Lung (tissue), 12 donors: ENCODE measurements around the gene OBP2B. TPM values are rescaled to one million over a fixed set of nuclear protein-coding genes. Genes with fewer than 3 reads are reported as not detected.
"Not testable (repeated sequence)": the region's sequence is repeated elsewhere in the genome, so short reads cannot be mapped to it uniquely, and the experiment has no call there.

ENCODE experiments used
- ATAC-seq: fragments of 200-7000 bp; cut with Tn5 transposase; one replicate; pipeline ENCODE4 v1.9.1; 2020; ENCODE audit warnings: moderate number of reproducible peaks; ENCODE audit not compliant: insufficient read depth, low FRiP score
- DNase-seq, 3 donors: peaks; one replicate each; pipeline ENCODE4 v3.0.0-alpha.2; 2013 to 2017
- H3K27ac ChIP-seq, 2 donors: one replicate each; pipeline ENCODE4 v1.5.1; 2013; ENCODE audit warnings: mild to moderate bottlenecking in 2 of 2, moderate library complexity in 2 of 2, control low read depth in 1 of 2, inconsistent platforms in 1 of 2, low read depth in 1 of 2, low read length in 1 of 2
- H3K27me3 ChIP-seq, 3 donors: one replicate each; pipeline ENCODE4 v1.5.1; 2013; ENCODE audit warnings: low read length in 2 of 3; ENCODE audit not compliant: control insufficient read depth in 3 of 3, insufficient read depth in 3 of 3
- H3K36me3 ChIP-seq, 4 donors: one replicate each; pipeline ENCODE4 v1.5.1; 2013; ENCODE audit warnings: low read length in 4 of 4, mild to moderate bottlenecking in 1 of 4, moderate library complexity in 1 of 4; ENCODE audit not compliant: control insufficient read depth in 4 of 4, insufficient read depth in 4 of 4
- H3K4me1 ChIP-seq, 5 donors: one replicate each; pipeline ENCODE4 v1.5.1; 2013; ENCODE audit warnings: low read length in 5 of 5, mild to moderate bottlenecking in 2 of 5, moderate library complexity in 1 of 5; ENCODE audit not compliant: control insufficient read depth in 5 of 5, insufficient read depth in 5 of 5
- H3K4me3 ChIP-seq: one replicate; pipeline ENCODE4 v1.5.1; 2013; ENCODE audit warnings: mild to moderate bottlenecking, control low read depth, moderate library complexity
- H3K9ac ChIP-seq, 2 donors: one replicate each; pipeline ENCODE4 v1.5.1; 2013; ENCODE audit warnings: low read length in 2 of 2, control low read depth in 1 of 2; ENCODE audit not compliant: insufficient read depth in 1 of 2
- H3K9me3 ChIP-seq, 4 donors: one replicate each; pipeline ENCODE4 v1.5.1; 2013; ENCODE audit warnings: low read length in 3 of 4, mild to moderate bottlenecking in 1 of 4, moderate library complexity in 1 of 4; ENCODE audit not compliant: control insufficient read depth in 4 of 4, insufficient read depth in 3 of 4
- WGBS, 2 donors: extraction: QIAGEN DNeasy Blood & Tissue Kit; methylation state at CpG; one replicate each; pipeline ENCODE4 v1.1.7; 2013; 5-methylcytosine and 5-hydroxymethylcytosine counted together
- polyA plus RNA-seq, 2 donors: library from polyadenylated mRNA; stranded (reverse); fragments of 200-250 nt; gene quantifications; one replicate each; pipeline ENCODE4 v1.2.1, GENCODE V29; 2013
- total RNA-seq, 2 donors: library from RNA; depleted of rRNA in 1 of 2; stranded (reverse); fragments of >200 nt in 1 of 2; gene quantifications; one replicate each; pipeline ENCODE4 v1.2.1, GENCODE V29; 2014 to 2021
- TF ChIP-seq, protein P1 (sequence below): IDR thresholded peaks from 2 replicates; pipeline ENCODE4 v1.5.1; 2012; ENCODE audit warnings: mild to moderate bottlenecking; ENCODE audit errors: control extremely low read depth, extremely low read depth
- donor health status: control.
- donor health status: control.
- donor health status: Bipolar disorder and iron deficiency.
- donor health status: healthy.
- donor health status: DM: yes; HTN: yes; CAD: no.

OBP2B gene
- total and polyA plus RNA-seq, 4 donors: not detected

DNA sequence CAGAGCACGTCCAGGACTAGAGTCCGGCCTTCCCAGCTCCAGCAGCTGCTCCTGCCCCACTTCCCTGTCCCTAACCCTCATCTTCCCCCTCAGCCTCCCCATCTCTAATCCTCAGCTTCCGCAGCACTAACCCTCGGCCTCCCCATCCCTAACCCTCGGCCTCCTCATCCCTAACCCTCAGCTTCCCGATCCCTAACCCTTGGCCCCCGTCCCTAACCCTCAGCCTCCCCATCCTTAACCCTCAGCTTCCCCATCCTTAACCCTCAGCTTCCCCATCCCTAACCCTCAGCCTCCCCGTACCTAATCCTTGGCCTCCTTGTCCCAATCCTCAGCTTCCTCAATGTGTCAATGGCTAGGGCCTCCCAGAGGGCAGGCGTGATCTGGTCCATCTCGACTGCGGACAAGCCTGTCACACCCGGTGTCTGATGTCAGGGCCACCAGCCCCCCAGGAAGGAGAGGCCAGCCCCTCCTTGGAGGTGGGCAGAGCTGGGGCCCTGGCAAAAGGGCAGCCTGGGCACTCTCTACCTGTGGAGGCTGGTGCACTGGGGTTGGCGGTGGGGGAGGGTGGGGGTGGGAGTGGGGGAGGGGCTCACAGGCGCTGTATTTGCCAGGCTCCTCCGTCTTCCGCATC is 1.4 kb downstream of the OBP2B start:
- TF ChIP-seq, protein P1, sequence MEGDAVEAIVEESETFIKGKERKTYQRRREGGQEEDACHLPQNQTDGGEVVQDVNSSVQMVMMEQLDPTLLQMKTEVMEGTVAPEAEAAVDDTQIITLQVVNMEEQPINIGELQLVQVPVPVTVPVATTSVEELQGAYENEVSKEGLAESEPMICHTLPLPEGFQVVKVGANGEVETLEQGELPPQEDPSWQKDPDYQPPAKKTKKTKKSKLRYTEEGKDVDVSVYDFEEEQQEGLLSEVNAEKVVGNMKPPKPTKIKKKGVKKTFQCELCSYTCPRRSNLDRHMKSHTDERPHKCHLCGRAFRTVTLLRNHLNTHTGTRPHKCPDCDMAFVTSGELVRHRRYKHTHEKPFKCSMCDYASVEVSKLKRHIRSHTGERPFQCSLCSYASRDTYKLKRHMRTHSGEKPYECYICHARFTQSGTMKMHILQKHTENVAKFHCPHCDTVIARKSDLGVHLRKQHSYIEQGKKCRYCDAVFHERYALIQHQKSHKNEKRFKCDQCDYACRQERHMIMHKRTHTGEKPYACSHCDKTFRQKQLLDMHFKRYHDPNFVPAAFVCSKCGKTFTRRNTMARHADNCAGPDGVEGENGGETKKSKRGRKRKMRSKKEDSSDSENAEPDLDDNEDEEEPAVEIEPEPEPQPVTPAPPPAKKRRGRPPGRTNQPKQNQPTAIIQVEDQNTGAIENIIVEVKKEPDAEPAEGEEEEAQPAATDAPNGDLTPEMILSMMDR: no peak
- Histone ChIP-seq H3K27me3 (peaks cover 0 to 6% (median 0%) of the 10 kb centered on the region in 3 donors), H3K36me3 (no peaks in the 10 kb centered on the region), H3K9me3 (peaks cover 0 to 7% (median 2%) of the 10 kb centered on the region in 4 donors), H3K9ac (no peak overlapping the region), H3K4me3 (no peak overlapping the region), H3K4me1 (no peaks in the 10 kb centered on the region), H3K27ac (no peak overlapping the region)
- DNase-seq (no peak), ATAC-seq (no peak)
- 76 to 84% methylated on average over 16 of the region's 16 CpGs for WGBS, 2 donors

GRCh38 chr9:133207021-133207531 is 2.0 kb downstream of the OBP2B start:
- no peak for ATAC-seq
- DNase-seq: no peak
- H3K27me3 ChIP-seq: peaks cover 0 to 7% (median 0%) of the 10 kb centered on the region in 3 donors
- no peak overlapping the region for H3K27ac ChIP-seq
- TF ChIP-seq, protein P1: no peak
- peaks cover 0 to 6% (median 2%) of the 10 kb centered on the region in 4 donors for H3K9me3 ChIP-seq
- H3K4me1 ChIP-seq: no peaks in the 10 kb centered on the region
- H3K4me3 ChIP-seq: no peak overlapping the region
- H3K36me3 ChIP-seq: no peaks in the 10 kb centered on the region
- 82 to 85% methylated on average over 14 of the region's 14 CpGs for WGBS, 2 donors
- no peak overlapping the region for H3K9ac ChIP-seq

- H3K27ac ChIP-seq: no peak overlapping the region
- TF ChIP-seq, protein P1: no peak
- DNase-seq (no peak), ATAC-seq (no peak)
- H3K27me3 ChIP-seq: peaks cover 0 to 7% (median 0%) of the 10 kb centered on the region in 3 donors
- 80 to 89% methylated on average over 34 to 35 of the region's 35 CpGs for WGBS, 2 donors
- H3K36me3 ChIP-seq: no peaks in the 10 kb centered on the region
- no peak overlapping the region for H3K9ac ChIP-seq
- no peaks in the 10 kb centered on the region for H3K4me1 ChIP-seq
- H3K4me3 ChIP-seq: no peak overlapping the region
- H3K9me3 ChIP-seq: peaks cover 0 to 5% (median 2%) of the 10 kb centered on the region in 4 donors
Observed at GRCh38 chr9:133205996-133206931, 2.8 kb downstream of the OBP2B start.

- peaks cover 0 to 11% (median under 1%) of the 10 kb centered on the region in 3 donors for H3K27me3 ChIP-seq
- not testable (repeated sequence) for H3K4me1 ChIP-seq, H3K27ac ChIP-seq, H3K4me3 ChIP-seq, H3K9me3 ChIP-seq, H3K36me3 ChIP-seq, H3K9ac ChIP-seq, DNase-seq, ATAC-seq
- WGBS, 2 donors: 74 to 85% methylated on average over 14 of the region's 14 CpGs
Observed at GRCh38 chr9:133205481-133205887, 3.6 kb downstream of the OBP2B start.
